IMR-90 (cell line): ENCODE data around the gene UPB1. TPM values are rescaled to one million over a fixed set of nuclear protein-coding genes. Genes with fewer than 3 reads are reported as not detected.

Experiments
- ATAC-seq: fragments of 200-7000 bp; cut with Tn5 transposase; 2 replicates; pipeline ENCODE4 v1.9.1; 2020; ENCODE audit warnings: low read depth, mild to moderate bottlenecking, moderate library complexity
- BruUV-seq: library from RNA; stranded (reverse); fragments of 400-500 nt; replicated peaks from 2 replicates; lab custom pipeline; 2021; lab: Mats Ljungman, UMichigan
- CTCF ChIA-PET: fragments of 300-600 bp; formaldehyde crosslinking; extraction: SDS; loops from one replicate; lab custom pipeline; 2021; ENCODE audit warnings: antibody characterized with exemption; lab: Yijun Ruan, JAX
- POLR2A ChIA-PET: fragments of 300-600 bp; sonication (Branson Sonifier 250); formaldehyde crosslinking; loops from one replicate; lab custom pipeline; 2022; ENCODE audit warnings: antibody characterized with exemption; ENCODE audit not compliant: unreplicated experiment; lab: Charles Lee
- DNase-seq: peaks from one replicate; pipeline ENCODE4 v3.0.0; 2013
- H2AFZ ChIP-seq: replicated peaks from 2 replicates; pipeline ENCODE3; 2013; ENCODE audit warnings: low read length, mild to moderate bottlenecking; ENCODE audit not compliant: poor library complexity
- H2AK5ac ChIP-seq: 2 replicates; pipeline ENCODE4 v1.6.1; 2013; ENCODE audit warnings: low read depth, low read length, inconsistent platforms
- H2AK9ac ChIP-seq: replicated peaks from 2 replicates; pipeline ENCODE3; 2013; ENCODE audit warnings: mild to moderate bottlenecking, low read depth, low read length, moderate library complexity; ENCODE audit not compliant: poor library complexity
- H2BK120ac ChIP-seq: 2 replicates; pipeline ENCODE4 v1.6.1; 2013; ENCODE audit warnings: low read depth, low read length, inconsistent platforms
- H2BK15ac ChIP-seq: 3 replicates; pipeline ENCODE4 v1.6.1; 2013; ENCODE audit warnings: low read depth, low read length, inconsistent platforms
- H2BK20ac ChIP-seq: 2 replicates; pipeline ENCODE4 v1.6.1; 2013; ENCODE audit warnings: low read depth, mild to moderate bottlenecking, inconsistent platforms, low read length, moderate library complexity
- H2BK5ac ChIP-seq: 2 replicates; pipeline ENCODE4 v1.6.1; 2013; ENCODE audit warnings: mild to moderate bottlenecking, low read depth, low read length, inconsistent platforms; ENCODE audit not compliant: poor library complexity, severe bottlenecking
- H3K14ac ChIP-seq: replicated peaks from 2 replicates; pipeline ENCODE4 v1.6.1; 2013; ENCODE audit warnings: low read depth, low read length, inconsistent platforms
- H3K18ac ChIP-seq: 2 replicates; pipeline ENCODE4 v1.6.1; 2013; ENCODE audit warnings: low read depth, low read length, control low read depth
- H3K23ac ChIP-seq: 2 replicates; pipeline ENCODE4 v1.6.1; 2013; ENCODE audit warnings: low read depth, low read length, inconsistent platforms
- H3K27ac ChIP-seq: 2 replicates; pipeline ENCODE4 v1.5.1; 2013; ENCODE audit warnings: mild to moderate bottlenecking, control low read depth, low read length; ENCODE audit not compliant: insufficient read depth
- H3K27me3 ChIP-seq: 2 replicates; pipeline ENCODE4 v1.6.1; 2013; ENCODE audit warnings: low read length; ENCODE audit not compliant: control insufficient read depth, insufficient read depth
- H3K36me3 ChIP-seq: 2 replicates; pipeline ENCODE4 v1.6.1; 2013; ENCODE audit warnings: low read length, mixed read lengths; ENCODE audit not compliant: control insufficient read depth, insufficient read depth
- H3K4ac ChIP-seq: 2 replicates; pipeline ENCODE4 v1.6.1; 2013; ENCODE audit warnings: low read depth, low read length, inconsistent platforms
- H3K4me1 ChIP-seq: 2 replicates; pipeline ENCODE4 v1.6.1; 2013; ENCODE audit warnings: low read length, mixed read lengths; ENCODE audit not compliant: control insufficient read depth, insufficient read depth
- H3K4me2 ChIP-seq: 2 replicates; pipeline ENCODE4 v1.6.1; 2013; ENCODE audit warnings: low read depth, mild to moderate bottlenecking, control low read depth, low read length, moderate library complexity
- H3K4me3 ChIP-seq: 2 replicates; pipeline ENCODE4 v1.5.1; 2013; ENCODE audit warnings: low read depth, mild to moderate bottlenecking, control low read depth, low read length, moderate library complexity; ENCODE audit not compliant: insufficient read depth
- H3K56ac ChIP-seq: 2 replicates; pipeline ENCODE4 v1.6.1; 2013; ENCODE audit warnings: low read length, inconsistent platforms; ENCODE audit not compliant: insufficient read depth; ENCODE audit errors: extremely low read depth
- H3K79me1 ChIP-seq, 2 experiments: 2 replicates each; pipeline ENCODE4 v1.6.1; 2013; ENCODE audit warnings: low read length in 2 of 2, inconsistent platforms in 1 of 2, low read depth in 1 of 2
- H3K9ac ChIP-seq: 2 replicates; pipeline ENCODE4 v1.6.1; 2013; ENCODE audit warnings: low read depth, low read length, control low read depth
- H3K9me1 ChIP-seq: 2 replicates; pipeline ENCODE4 v1.6.1; 2013; ENCODE audit warnings: low read length, inconsistent platforms; ENCODE audit not compliant: insufficient read depth
- H3K9me3 ChIP-seq: 2 replicates; pipeline ENCODE4 v1.6.1; 2013; ENCODE audit warnings: low read length; ENCODE audit not compliant: control insufficient read depth, insufficient read depth
- H4K20me1 ChIP-seq: 2 replicates; pipeline ENCODE4 v1.6.1; 2013; ENCODE audit warnings: low read length, inconsistent platforms; ENCODE audit not compliant: insufficient read depth
- H4K5ac ChIP-seq: 2 replicates; pipeline ENCODE4 v1.6.1; 2013; ENCODE audit warnings: mild to moderate bottlenecking, low read depth, low read length, control low read depth
- H4K8ac ChIP-seq, 2 experiments: 2 replicates each; pipeline ENCODE4 v1.6.1; 2013; ENCODE audit warnings: low read depth in 2 of 2, low read length in 2 of 2, control low read depth in 1 of 2, inconsistent platforms in 1 of 2
- H4K91ac ChIP-seq: 2 replicates; pipeline ENCODE4 v1.6.1; 2013; ENCODE audit warnings: low read depth, low read length, inconsistent platforms; ENCODE audit not compliant: insufficient read depth
- MAFK ChIP-seq: IDR thresholded peaks from 2 replicates; pipeline ENCODE4 v1.6.1; 2012; ENCODE audit warnings: low read depth, low read length, improper control_type of control experiment
- RCOR1 ChIP-seq: IDR thresholded peaks from 2 replicates; pipeline ENCODE4 v1.6.1; 2012; ENCODE audit warnings: mild to moderate bottlenecking, low read length, improper control_type of control experiment; ENCODE audit not compliant: insufficient replicate concordance
- WGBS, 2 experiments: methylation state at CpG; one replicate each; pipeline versions ENCODE4 v1.1.5 to v1.1.7; 2013; ENCODE audit warnings: missing lambda C conversion rate in 2 of 2; ENCODE audit not compliant: insufficient read length in 1 of 2; ENCODE audit errors: extremely low coverage in 2 of 2; 5-methylcytosine and 5-hydroxymethylcytosine counted together
- dilution Hi-C: fragments of 300-500 bp; cut with HindIII; formaldehyde crosslinking; loops from one replicate; pipeline ENCODE4 v1.14.3; 2018; ENCODE audit warnings: low sequenced_read_pairs; ENCODE audit not compliant: unreplicated experiment
- in situ Hi-C: fragments of 300-500 bp; cut with MboI; formaldehyde crosslinking; loops from 3 replicates; pipeline ENCODE4 v1.14.3; 2019; ENCODE audit warnings: low sequenced_read_pairs, inconsistent platforms, mixed read lengths
- intact Hi-C: fragments of 100-400 bp; cut with micrococcal nuclease; formaldehyde crosslinking; loops from 2 replicates; pipeline ENCODE4 v1.10.0; 2022
- polyA plus RNA-seq, 3 experiments: library from polyadenylated mRNA; depleted of rRNA; stranded (reverse); fragments of >200 nt; gene quantifications; 2 replicates each; pipeline ENCODE4 v1.2.3, GENCODE V29; 2012; ENCODE audit warnings: low replicate concordance in 1 of 3
- total RNA-seq: library from RNA; depleted of rRNA; stranded (reverse); fragments of >200 nt; gene quantifications from 2 replicates; pipeline ENCODE4 v1.2.3, GENCODE V29; 2012
- TF ChIP-seq, protein P1 (sequence below): conservative IDR thresholded peaks from 2 replicates; pipeline ENCODE4 v1.5.1; 2012; ENCODE audit warnings: mild to moderate bottlenecking, low read depth, low read length, improper control_type of control experiment

Gene UPB1
- total and polyA plus RNA-seq, 2 of the 4 experiments (the other 2 are of a cell fraction), result under 0.01 to 0.02 TPM

DNA sequence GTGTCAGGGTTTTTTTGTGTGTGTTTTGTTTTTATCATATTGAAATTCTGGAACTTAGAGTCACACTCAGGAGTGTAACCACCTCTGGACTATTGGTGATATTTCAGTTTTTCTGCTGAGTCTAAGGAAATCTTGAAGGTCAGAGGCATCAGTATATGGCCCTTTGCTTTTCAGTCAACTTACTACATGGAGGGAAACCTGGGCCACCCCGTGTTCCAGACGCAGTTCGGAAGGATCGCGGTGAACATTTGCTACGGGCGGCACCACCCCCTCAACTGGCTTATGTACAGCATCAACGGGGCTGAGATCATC lies 19.9 kb downstream of the UPB1 start:
- CTCF ChIA-PET, result no interaction called here

More for the DNA sequence above, 19.9 kb downstream of the UPB1 start:
- Histone ChIP-seq H3K79me1 (no peaks in the 10 kb centered on the region), H4K20me1 (no peaks in the 10 kb centered on the region), H3K9me3 (no peaks in the 10 kb centered on the region), H3K14ac (no peak overlapping the region), H3K4ac (no peak overlapping the region), H4K8ac (no peak overlapping the region), H3K9me1 (0 out of 2 replicates have a peak, but pooled peaks cover 4% of the 10 kb centered on the region), H3K9ac (no peak overlapping the region), H3K4me3 (no peak overlapping the region), H2BK120ac (no peak overlapping the region), H3K27ac (no peak overlapping the region), H3K27me3 (peaks cover 9% of the 10 kb centered on the region), H2AFZ (peak overlapping the region; percentile 33), H2AK5ac (no peak overlapping the region), H2BK15ac (no peak overlapping the region), H3K4me1 (peaks cover 13% of the 10 kb centered on the region), H3K36me3 (no peaks in the 10 kb centered on the region), H3K18ac (no peak overlapping the region), H2BK20ac (no peak overlapping the region), H4K91ac (no peak overlapping the region), H3K4me2 (no peak overlapping the region), H3K56ac (no peak overlapping the region), H2AK9ac (no peak overlapping the region), H2BK5ac (no peak overlapping the region), H3K23ac (no peak overlapping the region), H4K5ac (no peak overlapping the region)
- no TSS peak for BruUV-seq
- POLR2A ChIA-PET, result no interaction called here
- dilution Hi-C loops, result no loop called here
- TF ChIP-seq MAFK (0 out of 2 replicates have a peak, but pooled peaks have one; percentile 33), RCOR1 (no peak)
- TF ChIP-seq, protein P1, sequence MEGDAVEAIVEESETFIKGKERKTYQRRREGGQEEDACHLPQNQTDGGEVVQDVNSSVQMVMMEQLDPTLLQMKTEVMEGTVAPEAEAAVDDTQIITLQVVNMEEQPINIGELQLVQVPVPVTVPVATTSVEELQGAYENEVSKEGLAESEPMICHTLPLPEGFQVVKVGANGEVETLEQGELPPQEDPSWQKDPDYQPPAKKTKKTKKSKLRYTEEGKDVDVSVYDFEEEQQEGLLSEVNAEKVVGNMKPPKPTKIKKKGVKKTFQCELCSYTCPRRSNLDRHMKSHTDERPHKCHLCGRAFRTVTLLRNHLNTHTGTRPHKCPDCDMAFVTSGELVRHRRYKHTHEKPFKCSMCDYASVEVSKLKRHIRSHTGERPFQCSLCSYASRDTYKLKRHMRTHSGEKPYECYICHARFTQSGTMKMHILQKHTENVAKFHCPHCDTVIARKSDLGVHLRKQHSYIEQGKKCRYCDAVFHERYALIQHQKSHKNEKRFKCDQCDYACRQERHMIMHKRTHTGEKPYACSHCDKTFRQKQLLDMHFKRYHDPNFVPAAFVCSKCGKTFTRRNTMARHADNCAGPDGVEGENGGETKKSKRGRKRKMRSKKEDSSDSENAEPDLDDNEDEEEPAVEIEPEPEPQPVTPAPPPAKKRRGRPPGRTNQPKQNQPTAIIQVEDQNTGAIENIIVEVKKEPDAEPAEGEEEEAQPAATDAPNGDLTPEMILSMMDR, result no peak
- intact Hi-C loops, result no loop called here
- in situ Hi-C loops, result no loop called here
- ATAC-seq (no peak), DNase-seq (no peak)
- WGBS, 2 experiments, result no CpG with 5 or more reads among the region's 8 CpGs
